WTC11 (cell line): Measurements from ENCODE around the gene PRPF31. TPM values are rescaled to one million over a fixed set of nuclear protein-coding genes. Genes with fewer than 3 reads are reported as not detected.

Experiments
- GRHL2 ChIP-seq: fragments of 250-450 bp; sonication (Bioruptor Pico); IDR thresholded peaks from 2 replicates; pipeline ENCODE4 v1.8.0; 2022; ENCODE audit warnings: mild to moderate bottlenecking, moderate library complexity; ENCODE audit not compliant: insufficient replicate concordance, severe bottlenecking
- RELA ChIP-seq: sonication (generic); formaldehyde crosslinking; IDR thresholded peaks from 2 replicates; pipeline ENCODE4 v1.8.1; 2022; ENCODE audit warnings: missing genetic modification reagents, mild to moderate bottlenecking, borderline replicate concordance
- TEAD4 ChIP-seq: sonication (generic); formaldehyde crosslinking; IDR thresholded peaks from 2 replicates; pipeline ENCODE4 v1.8.0; 2022; ENCODE audit warnings: mild to moderate bottlenecking, missing genetic modification reagents
- ZNF138 ChIP-seq: sonication (generic); formaldehyde crosslinking; conservative IDR thresholded peaks from 2 replicates; pipeline ENCODE4 v1.8.1; 2022; ENCODE audit warnings: mild to moderate bottlenecking, moderate library complexity, missing genetic modification reagents
- ZNF219 ChIP-seq: sonication (generic); formaldehyde crosslinking; IDR thresholded peaks from 2 replicates; pipeline ENCODE4 v1.8.0; 2023; ENCODE audit warnings: missing genetic modification reagents, mild to moderate bottlenecking, borderline replicate concordance
- ZNF317 ChIP-seq: sonication (generic); formaldehyde crosslinking; IDR thresholded peaks from 2 replicates; pipeline ENCODE4 v1.8.1; 2023; ENCODE audit warnings: low read depth, mild to moderate bottlenecking, moderate library complexity, missing genetic modification reagents, borderline replicate concordance
- ZNF416 ChIP-seq: fragments of 250-450 bp; sonication (Bioruptor Pico); IDR thresholded peaks from 2 replicates; pipeline ENCODE4 v1.9.0; 2021; ENCODE audit warnings: mild to moderate bottlenecking, inconsistent platforms
- ZNF671 ChIP-seq: fragments of 250-450 bp; sonication (Bioruptor Pico); IDR thresholded peaks from 2 replicates; pipeline ENCODE4 v1.8.0; 2021; ENCODE audit warnings: mild to moderate bottlenecking
- total RNA-seq: library from RNA; stranded (reverse); gene quantifications from 3 replicates; pipeline ENCODE4 v1.2.3, GENCODE V29; 2021
- TF ChIP-seq, protein P1 (sequence below): sonication (generic); formaldehyde crosslinking; IDR thresholded peaks from 2 replicates; pipeline ENCODE4 v1.8.1; 2022; ENCODE audit warnings: low read depth, mild to moderate bottlenecking, moderate library complexity, missing genetic modification reagents, borderline replicate concordance
- TF ChIP-seq, protein P2 (sequence below): fragments of 250-450 bp; sonication (Bioruptor Pico); IDR thresholded peaks from 2 replicates; pipeline ENCODE4 v1.9.0; 2021; ENCODE audit warnings: mild to moderate bottlenecking
- TF ChIP-seq, protein P3 (sequence below): sonication (generic); formaldehyde crosslinking; IDR thresholded peaks from 2 replicates; pipeline ENCODE4 v1.8.0; 2022; ENCODE audit warnings: mild to moderate bottlenecking, missing genetic modification reagents
- TF ChIP-seq, protein P4 (sequence below): sonication (generic); formaldehyde crosslinking; IDR thresholded peaks from 2 replicates; pipeline ENCODE4 v1.8.1; 2023; ENCODE audit warnings: mild to moderate bottlenecking, missing genetic modification reagents
- TF ChIP-seq, protein P5 (sequence below): sonication (generic); formaldehyde crosslinking; IDR thresholded peaks from 2 replicates; pipeline ENCODE4 v1.8.0; 2022; ENCODE audit warnings: missing genetic modification reagents
- TF ChIP-seq, protein P6 (sequence below): sonication (generic); formaldehyde crosslinking; IDR thresholded peaks from 2 replicates; pipeline ENCODE4 v1.8.0; 2022; ENCODE audit warnings: mild to moderate bottlenecking, missing genetic modification reagents
- TF ChIP-seq, protein P7 (sequence below): fragments of 250-450 bp; sonication (Bioruptor Pico); IDR thresholded peaks from 2 replicates; pipeline ENCODE4 v1.9.0; 2021; ENCODE audit warnings: mild to moderate bottlenecking
- TF ChIP-seq, protein P8 (sequence below): sonication (generic); formaldehyde crosslinking; IDR thresholded peaks from 2 replicates; pipeline ENCODE4 v1.8.0; 2022; ENCODE audit warnings: mild to moderate bottlenecking, missing genetic modification reagents
- TF ChIP-seq, protein P9 (sequence below): sonication (generic); formaldehyde crosslinking; IDR thresholded peaks from 2 replicates; pipeline ENCODE4 v1.8.1; 2022; ENCODE audit warnings: mild to moderate bottlenecking, missing genetic modification reagents, moderate library complexity, borderline replicate concordance
- TF ChIP-seq, protein P10 (sequence below): sonication (generic); formaldehyde crosslinking; IDR thresholded peaks from 2 replicates; pipeline ENCODE4 v1.8.1; 2023; ENCODE audit warnings: mild to moderate bottlenecking, missing genetic modification reagents, moderate library complexity
- TF ChIP-seq, protein P11 (sequence below): sonication (generic); formaldehyde crosslinking; IDR thresholded peaks from 2 replicates; pipeline ENCODE4 v1.8.1; 2023; ENCODE audit warnings: mild to moderate bottlenecking, missing genetic modification reagents

Gene PRPF31
- total RNA-seq, 1 experiment from 2014 or later, result 92.8 TPM

DNA sequence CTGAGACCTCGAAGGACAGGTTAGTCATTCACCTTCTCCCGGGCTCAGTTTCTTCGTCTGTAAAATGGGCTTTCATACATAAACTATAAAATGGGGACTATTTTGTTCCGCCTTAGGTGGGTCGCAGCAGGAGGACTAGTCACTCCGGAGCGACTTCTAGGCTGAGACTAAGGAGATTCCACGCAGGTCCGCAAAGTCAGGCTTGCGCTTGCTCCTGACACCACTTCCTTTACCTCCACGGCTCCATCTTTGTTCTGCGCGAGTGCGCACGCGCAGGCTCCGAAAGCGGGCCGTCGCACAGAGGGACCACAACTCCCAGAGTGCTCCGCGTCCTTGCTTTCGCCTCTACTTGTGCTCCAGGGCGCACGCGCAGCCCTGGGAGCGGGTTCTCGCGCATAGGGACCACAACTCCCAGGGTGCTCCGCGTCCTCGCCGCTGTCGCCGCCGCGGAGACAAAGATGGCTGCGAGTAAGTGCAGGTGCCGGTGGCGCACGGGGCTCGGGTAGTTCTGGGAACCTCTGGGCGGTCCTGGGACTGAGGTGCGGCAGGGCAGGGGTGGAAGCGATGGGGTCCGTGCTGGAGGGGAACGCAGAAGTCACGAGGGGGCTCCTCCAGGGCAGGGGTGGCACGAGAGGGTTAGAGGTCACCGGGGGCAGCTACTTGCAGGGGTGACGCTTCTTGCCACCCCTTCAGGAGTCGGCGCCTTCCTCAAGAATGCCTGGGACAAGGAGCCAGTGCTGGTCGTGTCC is 13.0 kb upstream of the PRPF31 start, which contains the start of gene NDUFA3 (continued):
- TF ChIP-seq, protein P1, sequence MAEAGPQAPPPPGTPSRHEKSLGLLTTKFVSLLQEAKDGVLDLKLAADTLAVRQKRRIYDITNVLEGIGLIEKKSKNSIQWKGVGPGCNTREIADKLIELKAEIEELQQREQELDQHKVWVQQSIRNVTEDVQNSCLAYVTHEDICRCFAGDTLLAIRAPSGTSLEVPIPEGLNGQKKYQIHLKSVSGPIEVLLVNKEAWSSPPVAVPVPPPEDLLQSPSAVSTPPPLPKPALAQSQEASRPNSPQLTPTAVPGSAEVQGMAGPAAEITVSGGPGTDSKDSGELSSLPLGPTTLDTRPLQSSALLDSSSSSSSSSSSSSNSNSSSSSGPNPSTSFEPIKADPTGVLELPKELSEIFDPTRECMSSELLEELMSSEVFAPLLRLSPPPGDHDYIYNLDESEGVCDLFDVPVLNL (CRISPR knock-in tag), result no peak
- TF ChIP-seq TEAD4 (CRISPR knock-in tag) (no peak), ZNF138 (CRISPR knock-in tag) (no peak), ZNF416 (CRISPR knock-in tag) (no peak), ZNF219 (CRISPR knock-in tag) (no peak), ZNF671 (CRISPR knock-in tag) (no peak), ZNF317 (CRISPR knock-in tag) (no peak), RELA (0 out of 2 replicates have a peak, but pooled peaks have one; percentile 74), GRHL2 (CRISPR knock-in tag) (no peak)
- TF ChIP-seq, protein P2, sequence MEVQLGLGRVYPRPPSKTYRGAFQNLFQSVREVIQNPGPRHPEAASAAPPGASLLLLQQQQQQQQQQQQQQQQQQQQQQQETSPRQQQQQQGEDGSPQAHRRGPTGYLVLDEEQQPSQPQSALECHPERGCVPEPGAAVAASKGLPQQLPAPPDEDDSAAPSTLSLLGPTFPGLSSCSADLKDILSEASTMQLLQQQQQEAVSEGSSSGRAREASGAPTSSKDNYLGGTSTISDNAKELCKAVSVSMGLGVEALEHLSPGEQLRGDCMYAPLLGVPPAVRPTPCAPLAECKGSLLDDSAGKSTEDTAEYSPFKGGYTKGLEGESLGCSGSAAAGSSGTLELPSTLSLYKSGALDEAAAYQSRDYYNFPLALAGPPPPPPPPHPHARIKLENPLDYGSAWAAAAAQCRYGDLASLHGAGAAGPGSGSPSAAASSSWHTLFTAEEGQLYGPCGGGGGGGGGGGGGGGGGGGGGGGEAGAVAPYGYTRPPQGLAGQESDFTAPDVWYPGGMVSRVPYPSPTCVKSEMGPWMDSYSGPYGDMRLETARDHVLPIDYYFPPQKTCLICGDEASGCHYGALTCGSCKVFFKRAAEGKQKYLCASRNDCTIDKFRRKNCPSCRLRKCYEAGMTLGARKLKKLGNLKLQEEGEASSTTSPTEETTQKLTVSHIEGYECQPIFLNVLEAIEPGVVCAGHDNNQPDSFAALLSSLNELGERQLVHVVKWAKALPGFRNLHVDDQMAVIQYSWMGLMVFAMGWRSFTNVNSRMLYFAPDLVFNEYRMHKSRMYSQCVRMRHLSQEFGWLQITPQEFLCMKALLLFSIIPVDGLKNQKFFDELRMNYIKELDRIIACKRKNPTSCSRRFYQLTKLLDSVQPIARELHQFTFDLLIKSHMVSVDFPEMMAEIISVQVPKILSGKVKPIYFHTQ (CRISPR knock-in tag), result no peak
- TF ChIP-seq, protein P3, sequence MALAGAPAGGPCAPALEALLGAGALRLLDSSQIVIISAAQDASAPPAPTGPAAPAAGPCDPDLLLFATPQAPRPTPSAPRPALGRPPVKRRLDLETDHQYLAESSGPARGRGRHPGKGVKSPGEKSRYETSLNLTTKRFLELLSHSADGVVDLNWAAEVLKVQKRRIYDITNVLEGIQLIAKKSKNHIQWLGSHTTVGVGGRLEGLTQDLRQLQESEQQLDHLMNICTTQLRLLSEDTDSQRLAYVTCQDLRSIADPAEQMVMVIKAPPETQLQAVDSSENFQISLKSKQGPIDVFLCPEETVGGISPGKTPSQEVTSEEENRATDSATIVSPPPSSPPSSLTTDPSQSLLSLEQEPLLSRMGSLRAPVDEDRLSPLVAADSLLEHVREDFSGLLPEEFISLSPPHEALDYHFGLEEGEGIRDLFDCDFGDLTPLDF (CRISPR knock-in tag), result no peak
- TF ChIP-seq, protein P4, sequence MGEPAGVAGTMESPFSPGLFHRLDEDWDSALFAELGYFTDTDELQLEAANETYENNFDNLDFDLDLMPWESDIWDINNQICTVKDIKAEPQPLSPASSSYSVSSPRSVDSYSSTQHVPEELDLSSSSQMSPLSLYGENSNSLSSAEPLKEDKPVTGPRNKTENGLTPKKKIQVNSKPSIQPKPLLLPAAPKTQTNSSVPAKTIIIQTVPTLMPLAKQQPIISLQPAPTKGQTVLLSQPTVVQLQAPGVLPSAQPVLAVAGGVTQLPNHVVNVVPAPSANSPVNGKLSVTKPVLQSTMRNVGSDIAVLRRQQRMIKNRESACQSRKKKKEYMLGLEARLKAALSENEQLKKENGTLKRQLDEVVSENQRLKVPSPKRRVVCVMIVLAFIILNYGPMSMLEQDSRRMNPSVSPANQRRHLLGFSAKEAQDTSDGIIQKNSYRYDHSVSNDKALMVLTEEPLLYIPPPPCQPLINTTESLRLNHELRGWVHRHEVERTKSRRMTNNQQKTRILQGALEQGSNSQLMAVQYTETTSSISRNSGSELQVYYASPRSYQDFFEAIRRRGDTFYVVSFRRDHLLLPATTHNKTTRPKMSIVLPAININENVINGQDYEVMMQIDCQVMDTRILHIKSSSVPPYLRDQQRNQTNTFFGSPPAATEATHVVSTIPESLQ (CRISPR knock-in tag), result no peak
- TF ChIP-seq, protein P5, sequence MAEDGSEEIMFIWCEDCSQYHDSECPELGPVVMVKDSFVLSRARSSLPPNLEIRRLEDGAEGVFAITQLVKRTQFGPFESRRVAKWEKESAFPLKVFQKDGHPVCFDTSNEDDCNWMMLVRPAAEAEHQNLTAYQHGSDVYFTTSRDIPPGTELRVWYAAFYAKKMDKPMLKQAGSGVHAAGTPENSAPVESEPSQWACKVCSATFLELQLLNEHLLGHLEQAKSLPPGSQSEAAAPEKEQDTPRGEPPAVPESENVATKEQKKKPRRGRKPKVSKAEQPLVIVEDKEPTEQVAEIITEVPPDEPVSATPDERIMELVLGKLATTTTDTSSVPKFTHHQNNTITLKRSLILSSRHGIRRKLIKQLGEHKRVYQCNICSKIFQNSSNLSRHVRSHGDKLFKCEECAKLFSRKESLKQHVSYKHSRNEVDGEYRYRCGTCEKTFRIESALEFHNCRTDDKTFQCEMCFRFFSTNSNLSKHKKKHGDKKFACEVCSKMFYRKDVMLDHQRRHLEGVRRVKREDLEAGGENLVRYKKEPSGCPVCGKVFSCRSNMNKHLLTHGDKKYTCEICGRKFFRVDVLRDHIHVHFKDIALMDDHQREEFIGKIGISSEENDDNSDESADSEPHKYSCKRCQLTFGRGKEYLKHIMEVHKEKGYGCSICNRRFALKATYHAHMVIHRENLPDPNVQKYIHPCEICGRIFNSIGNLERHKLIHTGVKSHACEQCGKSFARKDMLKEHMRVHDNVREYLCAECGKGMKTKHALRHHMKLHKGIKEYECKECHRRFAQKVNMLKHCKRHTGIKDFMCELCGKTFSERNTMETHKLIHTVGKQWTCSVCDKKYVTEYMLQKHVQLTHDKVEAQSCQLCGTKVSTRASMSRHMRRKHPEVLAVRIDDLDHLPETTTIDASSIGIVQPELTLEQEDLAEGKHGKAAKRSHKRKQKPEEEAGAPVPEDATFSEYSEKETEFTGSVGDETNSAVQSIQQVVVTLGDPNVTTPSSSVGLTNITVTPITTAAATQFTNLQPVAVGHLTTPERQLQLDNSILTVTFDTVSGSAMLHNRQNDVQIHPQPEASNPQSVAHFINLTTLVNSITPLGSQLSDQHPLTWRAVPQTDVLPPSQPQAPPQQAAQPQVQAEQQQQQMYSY (CRISPR knock-in tag), result peak; percentile 27; the same call in 1 of the 2 replicates
- TF ChIP-seq, protein P6, sequence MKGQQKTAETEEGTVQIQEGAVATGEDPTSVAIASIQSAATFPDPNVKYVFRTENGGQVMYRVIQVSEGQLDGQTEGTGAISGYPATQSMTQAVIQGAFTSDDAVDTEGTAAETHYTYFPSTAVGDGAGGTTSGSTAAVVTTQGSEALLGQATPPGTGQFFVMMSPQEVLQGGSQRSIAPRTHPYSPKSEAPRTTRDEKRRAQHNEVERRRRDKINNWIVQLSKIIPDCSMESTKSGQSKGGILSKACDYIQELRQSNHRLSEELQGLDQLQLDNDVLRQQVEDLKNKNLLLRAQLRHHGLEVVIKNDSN (CRISPR knock-in tag), result no peak
- TF ChIP-seq, protein P7, sequence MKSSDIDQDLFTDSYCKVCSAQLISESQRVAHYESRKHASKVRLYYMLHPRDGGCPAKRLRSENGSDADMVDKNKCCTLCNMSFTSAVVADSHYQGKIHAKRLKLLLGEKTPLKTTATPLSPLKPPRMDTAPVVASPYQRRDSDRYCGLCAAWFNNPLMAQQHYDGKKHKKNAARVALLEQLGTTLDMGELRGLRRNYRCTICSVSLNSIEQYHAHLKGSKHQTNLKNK (CRISPR knock-in tag), result no peak
- TF ChIP-seq, protein P8, sequence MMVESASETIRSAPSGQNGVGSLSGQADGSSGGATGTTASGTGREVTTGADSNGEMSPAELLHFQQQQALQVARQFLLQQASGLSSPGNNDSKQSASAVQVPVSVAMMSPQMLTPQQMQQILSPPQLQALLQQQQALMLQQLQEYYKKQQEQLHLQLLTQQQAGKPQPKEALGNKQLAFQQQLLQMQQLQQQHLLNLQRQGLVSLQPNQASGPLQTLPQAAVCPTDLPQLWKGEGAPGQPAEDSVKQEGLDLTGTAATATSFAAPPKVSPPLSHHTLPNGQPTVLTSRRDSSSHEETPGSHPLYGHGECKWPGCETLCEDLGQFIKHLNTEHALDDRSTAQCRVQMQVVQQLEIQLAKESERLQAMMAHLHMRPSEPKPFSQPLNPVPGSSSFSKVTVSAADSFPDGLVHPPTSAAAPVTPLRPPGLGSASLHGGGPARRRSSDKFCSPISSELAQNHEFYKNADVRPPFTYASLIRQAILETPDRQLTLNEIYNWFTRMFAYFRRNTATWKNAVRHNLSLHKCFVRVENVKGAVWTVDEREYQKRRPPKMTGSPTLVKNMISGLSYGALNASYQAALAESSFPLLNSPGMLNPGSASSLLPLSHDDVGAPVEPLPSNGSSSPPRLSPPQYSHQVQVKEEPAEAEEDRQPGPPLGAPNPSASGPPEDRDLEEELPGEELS (CRISPR knock-in tag), result peak; percentile 70; the same call in 1 of the 2 replicates
- TF ChIP-seq, protein P9, sequence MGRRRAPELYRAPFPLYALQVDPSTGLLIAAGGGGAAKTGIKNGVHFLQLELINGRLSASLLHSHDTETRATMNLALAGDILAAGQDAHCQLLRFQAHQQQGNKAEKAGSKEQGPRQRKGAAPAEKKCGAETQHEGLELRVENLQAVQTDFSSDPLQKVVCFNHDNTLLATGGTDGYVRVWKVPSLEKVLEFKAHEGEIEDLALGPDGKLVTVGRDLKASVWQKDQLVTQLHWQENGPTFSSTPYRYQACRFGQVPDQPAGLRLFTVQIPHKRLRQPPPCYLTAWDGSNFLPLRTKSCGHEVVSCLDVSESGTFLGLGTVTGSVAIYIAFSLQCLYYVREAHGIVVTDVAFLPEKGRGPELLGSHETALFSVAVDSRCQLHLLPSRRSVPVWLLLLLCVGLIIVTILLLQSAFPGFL (CRISPR knock-in tag), result no peak
- TF ChIP-seq, protein P10, sequence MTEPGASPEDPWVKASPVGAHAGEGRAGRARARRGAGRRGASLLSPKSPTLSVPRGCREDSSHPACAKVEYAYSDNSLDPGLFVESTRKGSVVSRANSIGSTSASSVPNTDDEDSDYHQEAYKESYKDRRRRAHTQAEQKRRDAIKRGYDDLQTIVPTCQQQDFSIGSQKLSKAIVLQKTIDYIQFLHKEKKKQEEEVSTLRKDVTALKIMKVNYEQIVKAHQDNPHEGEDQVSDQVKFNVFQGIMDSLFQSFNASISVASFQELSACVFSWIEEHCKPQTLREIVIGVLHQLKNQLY, result no peak
- TF ChIP-seq, protein P11, sequence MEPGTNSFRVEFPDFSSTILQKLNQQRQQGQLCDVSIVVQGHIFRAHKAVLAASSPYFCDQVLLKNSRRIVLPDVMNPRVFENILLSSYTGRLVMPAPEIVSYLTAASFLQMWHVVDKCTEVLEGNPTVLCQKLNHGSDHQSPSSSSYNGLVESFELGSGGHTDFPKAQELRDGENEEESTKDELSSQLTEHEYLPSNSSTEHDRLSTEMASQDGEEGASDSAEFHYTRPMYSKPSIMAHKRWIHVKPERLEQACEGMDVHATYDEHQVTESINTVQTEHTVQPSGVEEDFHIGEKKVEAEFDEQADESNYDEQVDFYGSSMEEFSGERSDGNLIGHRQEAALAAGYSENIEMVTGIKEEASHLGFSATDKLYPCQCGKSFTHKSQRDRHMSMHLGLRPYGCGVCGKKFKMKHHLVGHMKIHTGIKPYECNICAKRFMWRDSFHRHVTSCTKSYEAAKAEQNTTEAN, result peak; percentile 70; the same call in 1 of the 2 replicates
